HG03469 (cell line): ENCODE results near the gene TNFRSF21.
"Not testable (repeated sequence)": the region's sequence is repeated elsewhere in the genome, so short reads cannot be mapped to it uniquely, and the experiment has no call there.

Experiments used
- ATAC-seq: cut with Tn5 transposase; IDR thresholded peaks from one replicate; pipeline ENCODE4 v1.9.1; 2021; ENCODE audit warnings: mild to moderate bottlenecking, moderate library complexity, moderate number of reproducible peaks; ENCODE audit not compliant: unreplicated experiment

Gene TNFRSF21

DNA sequence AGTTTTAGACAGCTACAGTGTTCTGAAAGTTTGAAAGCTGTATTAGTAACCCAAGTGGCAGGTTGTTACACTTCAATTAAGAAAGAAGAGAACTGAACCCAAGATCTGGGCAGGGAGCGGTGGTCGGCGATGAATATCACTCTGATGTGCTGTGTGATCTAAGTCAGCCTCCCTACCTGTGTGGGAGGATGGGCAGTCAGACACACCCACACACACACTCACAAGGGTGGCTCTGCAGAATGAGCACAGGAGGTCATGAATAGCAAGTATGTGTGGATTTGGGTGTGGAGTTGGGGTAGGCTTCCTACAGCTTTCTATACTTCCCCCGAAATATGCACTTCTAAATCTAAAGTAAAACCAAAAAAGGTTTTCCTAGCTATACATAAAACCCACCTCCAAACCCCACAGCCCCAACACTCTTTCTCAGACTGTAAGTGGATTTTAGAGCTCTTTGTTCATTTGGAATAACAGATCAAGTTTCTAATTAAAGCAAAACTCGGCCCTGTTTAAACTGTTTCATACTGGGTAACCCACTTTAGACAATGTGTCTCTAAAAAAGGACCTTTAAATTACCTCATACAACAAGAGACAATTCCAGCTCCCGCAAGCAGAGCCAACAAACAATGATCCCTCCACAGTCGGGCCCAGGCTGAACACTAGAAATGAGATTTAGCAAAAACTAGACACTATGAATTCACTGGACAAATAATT, 19.4 kb downstream of the TNFRSF21 start:
- no peak for ATAC-seq

DNA sequence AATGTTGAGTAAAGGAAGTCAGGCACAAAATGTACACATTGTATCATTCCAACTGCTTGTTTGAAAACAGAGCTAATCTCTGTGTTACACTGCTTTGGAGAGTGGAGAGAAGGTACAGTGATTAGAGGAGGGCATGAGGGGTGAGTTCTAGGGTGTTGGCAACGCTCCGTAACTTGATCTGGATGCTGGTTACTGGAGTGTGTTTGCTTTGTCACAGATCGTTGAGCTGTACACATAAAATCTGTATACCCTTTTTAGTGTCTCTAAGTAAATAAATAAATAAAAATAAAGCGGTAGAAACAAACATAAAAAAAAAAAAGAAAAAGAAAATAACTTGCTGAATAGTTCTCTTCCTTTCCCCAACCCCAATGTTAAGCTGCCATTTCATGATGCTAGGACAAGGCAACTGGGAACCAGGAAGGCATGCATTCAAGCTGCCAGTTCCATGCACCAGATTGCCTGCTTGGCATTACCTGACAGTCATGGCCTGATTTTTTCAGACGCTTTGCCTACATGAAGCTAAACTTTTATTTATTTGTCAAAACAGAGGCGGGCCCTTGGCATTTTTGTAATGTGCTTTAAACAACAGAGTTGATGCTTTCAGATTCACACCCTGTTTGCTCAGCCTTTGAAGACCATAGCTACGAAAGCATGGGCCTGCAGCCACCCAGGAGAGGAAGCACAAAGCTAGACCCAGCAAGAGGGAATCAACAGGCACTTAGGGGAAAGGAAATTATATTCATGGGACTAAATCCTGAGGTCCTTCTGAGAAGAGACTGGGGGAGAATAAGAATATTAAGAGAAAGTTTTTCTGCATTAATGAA, 21.2 kb downstream of the TNFRSF21 start:
- ATAC-seq: no peak

DNA sequence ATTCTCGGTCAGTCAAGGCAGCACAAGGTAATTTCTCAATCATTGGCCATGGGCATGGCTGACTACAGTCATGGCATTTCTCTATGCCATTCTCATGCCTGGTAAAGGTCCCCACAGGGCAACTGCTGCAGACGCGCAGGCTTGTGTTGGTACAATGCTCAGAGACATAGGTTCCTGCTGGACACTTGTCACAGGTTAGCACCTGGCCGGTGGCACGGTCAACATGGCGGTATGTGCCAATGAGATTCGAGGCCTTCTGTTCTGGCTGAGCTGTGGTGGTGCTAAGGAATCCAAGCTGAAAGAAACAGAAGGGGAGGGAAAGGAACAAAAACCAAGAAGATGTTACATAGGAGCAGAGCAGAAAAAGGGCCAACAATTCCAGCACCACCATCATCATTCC, 23.4 kb downstream of the TNFRSF21 start:
- ATAC-seq: no peak

DNA sequence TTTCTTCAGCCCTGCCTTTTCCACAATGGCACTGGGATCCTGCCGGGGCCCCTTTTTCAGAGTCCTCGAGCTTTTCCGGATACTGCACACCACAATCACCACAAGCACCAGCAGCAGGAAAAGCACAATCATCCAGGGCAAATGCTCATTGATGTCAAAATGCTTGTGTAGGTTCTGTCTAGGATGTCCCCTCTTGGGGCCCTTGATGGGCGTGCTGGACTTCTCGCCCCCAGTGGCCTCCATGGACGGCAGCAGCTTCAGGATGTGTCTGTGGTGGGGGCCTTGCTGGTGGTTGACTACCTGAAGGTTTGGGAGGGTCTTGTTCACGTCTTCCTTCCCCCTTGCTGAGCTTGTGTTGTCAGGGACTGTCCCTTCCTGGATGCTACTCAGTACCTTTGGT, 25.7 kb downstream of the TNFRSF21 start:
- no peak for ATAC-seq

DNA sequence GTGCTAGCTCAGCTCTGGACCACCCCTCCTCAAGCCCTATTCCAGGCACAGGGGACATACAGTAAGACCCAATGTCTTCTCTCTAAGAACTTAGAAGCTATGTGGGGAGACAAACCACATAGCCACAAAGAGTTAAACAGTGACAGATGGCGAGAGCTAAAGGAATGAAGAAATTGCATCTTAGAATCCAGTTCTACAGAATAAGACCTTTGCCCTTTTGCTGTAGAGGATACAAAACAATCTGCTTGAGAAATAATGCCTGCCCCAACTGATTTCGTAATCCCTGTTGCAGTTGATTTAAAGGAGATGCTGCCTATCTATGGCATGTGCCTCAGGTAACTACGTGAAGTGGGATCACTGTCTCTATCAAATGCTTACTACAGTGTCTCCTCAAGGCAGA, 31.2 kb downstream of the TNFRSF21 start:
- no peak for ATAC-seq

DNA sequence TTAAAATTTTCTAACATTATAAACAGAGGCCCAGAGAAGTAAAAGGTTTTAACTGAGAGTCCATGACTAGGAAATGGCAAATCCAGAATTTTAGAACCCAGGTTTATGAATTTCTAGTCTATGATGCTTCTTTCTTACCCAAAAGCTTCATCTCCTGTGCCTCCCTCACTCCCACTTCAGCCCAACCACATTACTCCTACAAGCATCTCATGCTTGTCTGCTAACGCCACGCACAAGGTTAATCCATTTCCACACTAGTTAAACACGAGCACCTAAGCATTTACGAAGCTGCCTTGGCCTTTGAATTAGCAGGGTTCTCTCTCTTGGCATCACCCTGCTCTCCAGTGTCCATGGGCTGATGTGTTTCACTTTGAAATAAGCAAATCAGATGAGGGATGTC, 32.0 kb downstream of the TNFRSF21 start:
- ATAC-seq: no peak

DNA sequence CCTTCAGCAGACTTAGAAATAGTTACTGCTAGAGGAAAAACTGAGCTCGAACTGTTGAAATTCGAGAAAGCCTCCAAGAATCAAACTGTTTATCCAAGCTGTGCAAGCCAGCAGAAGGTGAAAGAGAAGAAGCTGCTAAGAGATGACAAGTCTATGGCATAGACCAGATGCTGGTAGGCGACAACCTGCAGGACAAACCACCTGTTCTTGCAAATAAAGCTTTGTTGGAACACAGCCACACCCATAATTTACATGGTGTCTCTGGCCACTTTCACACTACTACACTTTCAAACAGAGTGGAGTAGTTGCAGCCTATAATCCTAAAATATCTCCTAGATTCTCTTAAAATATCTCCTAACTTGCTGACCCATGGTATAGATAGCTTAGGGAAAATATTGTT, 33.3 kb downstream of the TNFRSF21 start:
- no peak for ATAC-seq

DNA sequence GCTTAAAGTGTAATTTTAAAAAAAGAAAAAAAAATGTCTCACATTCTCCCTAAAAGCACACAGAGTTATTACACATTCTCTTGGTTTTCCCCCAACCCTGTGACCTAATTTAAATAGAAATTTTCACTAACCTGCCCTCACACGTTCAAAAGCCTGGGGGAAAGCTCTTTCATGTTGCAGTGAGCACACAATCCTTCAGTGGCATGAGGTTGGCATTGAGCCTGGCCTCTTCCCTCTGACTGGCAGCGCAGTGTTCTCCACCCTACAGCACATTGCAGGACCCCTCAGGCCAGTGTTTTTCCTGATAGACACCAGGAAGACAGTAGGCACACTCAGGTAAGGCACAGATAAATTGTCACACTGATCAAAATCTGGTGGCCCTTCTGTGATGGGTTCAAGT, 34.1 kb downstream of the TNFRSF21 start:
- no peak for ATAC-seq

DNA sequence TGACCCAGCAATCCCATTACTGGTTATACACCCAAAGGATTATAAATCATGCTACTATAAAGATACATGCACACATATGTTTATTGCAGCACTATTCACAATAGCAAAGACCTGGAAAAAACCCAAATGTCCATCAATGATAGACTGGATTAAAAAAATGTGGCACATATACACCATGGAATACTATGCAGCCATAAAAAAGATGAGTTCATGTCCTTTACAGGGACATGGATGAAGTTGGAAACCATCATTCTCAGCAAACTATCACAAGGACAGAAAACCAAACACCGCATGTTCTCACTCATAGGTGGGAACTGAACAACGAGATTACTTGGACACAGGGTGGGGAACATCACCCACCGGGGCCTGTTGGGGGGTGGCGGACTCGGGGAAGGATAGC, 34.6 kb downstream of the TNFRSF21 start:
- ATAC-seq: not testable (repeated sequence)

DNA sequence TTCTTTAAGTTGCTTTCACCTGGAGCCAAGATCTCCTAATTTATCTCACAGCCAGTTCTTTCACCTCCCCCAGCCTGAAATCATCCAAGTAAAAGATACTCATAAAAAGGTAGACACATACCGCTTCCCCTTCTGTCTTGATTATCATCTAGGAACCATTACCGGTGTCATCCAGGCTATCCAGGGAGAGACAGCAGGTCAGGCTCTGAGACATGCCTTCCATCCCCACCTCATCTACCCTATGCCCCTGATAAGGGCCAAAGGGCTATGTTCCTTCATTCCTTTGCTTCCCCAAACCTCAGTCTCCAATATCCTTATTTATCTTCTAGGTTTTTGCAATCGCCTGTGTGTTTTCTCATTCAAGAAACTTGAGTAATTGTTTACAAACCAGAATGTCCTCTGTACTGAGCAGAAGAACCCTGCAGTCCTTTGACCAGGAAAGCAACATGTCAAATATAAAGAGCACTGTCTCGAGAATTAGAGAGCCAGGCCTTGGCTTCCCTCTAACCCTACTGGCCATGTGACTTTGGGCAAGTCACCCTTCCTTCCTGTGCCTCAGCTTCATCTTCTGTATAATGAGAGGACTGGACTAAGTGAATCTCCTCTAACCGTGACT, 41.0 kb downstream of the TNFRSF21 start:
- no peak for ATAC-seq

DNA sequence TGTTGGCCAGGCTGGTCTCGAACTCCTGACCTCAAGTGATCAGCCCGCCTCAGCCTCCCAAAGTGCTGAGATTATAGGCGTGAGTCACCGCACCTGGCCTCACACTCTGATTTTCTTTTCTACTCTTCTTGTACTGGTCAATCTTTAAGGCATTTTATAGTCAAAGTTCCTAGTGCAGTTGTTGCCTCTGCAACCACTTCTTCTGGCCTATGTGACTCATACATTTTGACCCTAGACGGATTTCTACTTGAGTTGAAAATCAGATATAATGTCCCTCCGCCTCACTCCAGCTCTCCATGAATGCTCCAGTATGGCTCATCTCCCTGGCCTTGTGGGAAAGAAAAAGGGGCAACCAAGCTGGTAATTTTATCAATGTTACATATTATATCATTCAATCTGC, 42.4 kb downstream of the TNFRSF21 start:
- no peak for ATAC-seq

DNA sequence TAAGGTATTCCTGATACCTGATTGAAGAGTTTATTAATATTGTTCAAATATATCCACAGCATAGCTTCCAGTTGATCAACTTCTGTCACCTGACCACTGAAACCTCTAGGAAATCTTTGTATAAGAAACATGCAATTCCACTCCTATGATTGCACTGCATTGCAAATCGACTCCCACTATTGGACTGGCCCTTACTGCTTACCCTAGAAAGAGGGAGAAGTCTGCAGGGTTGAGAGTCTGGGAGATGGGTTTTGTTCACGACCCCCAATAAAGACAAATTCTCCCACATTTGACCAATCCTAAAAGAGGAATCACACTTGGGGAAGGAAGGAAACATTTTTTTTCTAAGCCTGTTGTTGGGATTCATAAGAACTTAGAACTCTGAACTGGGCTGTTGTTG, 43.7 kb downstream of the TNFRSF21 start:
- ATAC-seq: no peak

DNA sequence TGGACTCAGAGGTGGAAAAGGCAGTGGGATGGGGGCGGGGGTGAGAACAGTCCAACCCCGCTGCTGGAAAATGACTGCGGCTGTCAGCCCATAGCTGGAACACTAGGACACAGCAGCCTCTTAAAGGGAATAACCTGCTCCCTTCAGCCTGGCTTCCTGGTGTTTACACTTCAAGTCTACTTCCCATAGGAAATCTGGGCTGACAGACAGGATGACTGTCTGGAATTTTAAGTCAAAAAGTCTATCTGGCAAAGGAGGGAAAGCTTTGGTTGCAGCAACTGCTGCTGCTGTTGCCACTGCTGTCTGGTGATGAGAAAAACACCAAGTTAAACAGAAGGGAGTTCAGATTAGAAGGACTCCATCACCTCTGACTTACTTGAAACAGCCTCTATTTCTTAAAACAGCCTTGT, 44.9 kb downstream of the TNFRSF21 start:
- no peak for ATAC-seq

DNA sequence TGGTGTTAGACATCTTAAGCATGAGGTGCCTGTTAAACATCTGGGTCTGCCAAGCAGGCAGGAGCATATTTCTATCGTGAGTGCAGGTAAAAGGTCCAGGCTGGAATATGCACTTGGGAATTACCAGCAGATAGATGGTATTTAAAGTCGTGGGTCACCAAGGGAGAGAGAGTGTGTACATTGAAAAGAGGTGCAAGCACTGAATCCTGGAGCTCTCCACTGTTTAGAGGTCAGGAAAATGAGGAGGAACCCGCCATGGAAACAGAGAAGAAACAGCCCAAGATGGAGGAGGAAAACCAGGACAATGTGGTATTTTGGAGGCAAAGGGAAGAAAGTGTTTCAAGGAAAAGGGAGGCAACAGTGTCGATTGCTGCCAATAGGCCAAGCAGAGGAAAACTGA, 46.4 kb downstream of the TNFRSF21 start:
- no peak for ATAC-seq

DNA sequence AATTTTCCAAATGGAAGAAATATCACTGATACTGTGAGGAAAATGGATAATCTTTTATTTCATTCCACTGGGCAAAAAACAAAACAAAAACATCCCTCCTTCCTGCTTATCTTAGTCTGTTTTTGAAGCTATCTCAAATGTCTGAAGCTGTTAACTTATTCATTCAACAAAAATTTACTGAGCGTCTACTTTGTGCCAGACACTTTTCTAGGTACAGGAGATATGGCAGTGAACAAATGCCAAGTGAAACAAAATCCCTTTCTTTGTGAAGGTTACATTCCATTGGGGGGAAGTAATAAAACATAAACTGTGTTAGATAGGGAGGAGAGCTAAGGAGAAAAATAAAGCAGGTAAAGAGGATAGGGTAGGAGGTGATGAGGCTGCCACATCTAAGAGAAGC, 47.5 kb downstream of the TNFRSF21 start:
- ATAC-seq: no peak

DNA sequence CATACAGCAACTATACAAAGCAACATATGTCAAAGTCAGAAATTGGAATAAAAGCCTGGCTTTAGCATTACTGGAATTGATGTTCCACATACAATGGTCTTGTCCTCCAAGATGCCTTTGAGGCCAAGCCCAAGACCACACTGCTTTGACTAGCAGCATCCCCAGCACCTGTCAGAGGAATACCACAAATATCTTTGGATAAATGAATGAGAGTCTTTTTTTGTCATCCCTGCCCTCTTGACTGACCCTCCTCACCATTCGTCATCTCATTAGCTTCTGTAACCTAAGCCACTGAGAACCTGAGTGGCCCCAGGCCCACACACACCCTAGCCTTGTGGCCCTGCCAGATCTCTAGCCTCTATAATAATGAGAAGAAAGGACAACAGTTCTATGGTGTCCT, 48.5 kb downstream of the TNFRSF21 start:
- ATAC-seq: no peak

DNA sequence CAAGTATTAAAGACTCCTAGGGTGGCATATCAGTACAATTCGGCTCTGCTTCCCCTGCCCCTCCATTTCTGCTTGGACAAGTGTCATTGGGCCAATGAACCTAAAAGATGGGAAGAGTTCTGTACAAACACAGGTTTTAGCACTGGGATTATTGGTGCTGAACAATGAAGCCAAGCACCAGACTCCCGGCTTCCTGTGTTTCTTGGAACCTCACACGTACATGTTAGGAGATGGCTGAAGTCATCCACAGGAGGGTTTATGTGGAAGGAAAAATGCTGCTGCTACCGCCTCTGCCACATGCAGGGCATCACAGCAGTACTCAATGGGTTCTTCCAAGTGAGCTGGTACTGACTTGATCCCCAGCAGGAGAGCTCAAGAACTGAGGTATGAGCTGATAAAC, 49.7 kb downstream of the TNFRSF21 start:
- ATAC-seq: no peak

DNA sequence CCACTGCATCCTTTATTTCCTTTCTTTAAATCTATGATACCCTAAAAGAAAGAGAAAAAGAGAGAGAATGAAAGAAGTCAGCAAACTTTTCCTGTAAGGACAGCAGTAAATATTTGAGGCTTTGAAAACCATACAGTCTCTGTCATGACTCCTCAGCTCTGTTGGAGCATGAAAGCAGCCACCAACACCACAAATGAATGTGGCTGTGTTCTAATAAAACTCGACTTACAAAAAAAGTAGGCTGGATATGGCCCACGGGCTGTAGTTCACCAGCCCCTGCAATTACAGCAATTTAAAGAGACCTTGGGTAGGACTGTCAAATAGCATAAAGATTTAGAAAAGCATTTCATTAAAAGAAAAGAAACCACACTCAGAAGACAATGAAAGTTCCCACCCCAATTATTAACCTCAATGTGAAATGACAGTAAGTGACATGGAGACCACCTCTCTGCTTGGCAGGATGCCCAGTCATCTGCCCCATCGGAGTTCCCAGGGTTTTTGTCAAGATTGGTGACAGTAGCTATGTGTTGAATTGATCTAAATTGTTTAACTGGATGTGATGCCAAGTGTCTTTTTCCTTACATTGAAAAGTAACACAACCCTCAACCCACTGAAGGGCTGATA, 50.9 kb downstream of the TNFRSF21 start:
- ATAC-seq: no peak

DNA sequence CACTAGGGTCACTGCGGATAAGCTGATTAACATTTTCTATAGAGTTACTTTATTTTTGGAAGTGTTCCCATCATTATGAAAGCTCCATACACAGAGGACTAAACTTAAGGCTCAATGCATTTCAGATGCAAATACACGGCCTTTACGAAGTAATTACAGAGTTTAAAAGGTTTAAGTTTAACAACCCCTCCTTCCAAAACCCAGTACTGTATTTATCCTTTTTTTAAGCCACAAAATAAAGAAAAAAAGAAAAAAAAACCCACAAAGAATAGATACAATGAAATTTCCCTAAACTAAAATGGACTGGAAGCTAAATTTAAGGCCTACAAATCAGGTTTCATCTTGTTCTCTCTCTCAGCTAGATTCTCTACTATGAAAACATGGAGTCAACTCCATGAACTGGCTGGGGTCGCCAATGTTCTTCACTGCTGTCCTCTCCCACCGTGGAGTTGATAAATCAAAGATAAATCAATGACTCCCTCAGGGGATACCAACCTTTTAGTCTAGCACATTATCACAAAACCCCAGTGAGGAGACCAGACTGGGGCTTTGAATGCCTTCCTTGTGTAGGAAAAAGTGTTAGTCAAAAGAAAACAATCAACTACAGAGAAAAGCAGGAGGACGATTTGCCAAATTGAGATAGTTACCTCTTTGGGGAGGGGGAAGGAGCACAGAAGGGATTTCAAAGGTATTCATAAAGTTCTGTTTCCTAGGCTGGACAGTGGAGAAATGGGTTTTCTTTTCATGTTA, 52.5 kb downstream of the TNFRSF21 start:
- no peak for ATAC-seq

DNA sequence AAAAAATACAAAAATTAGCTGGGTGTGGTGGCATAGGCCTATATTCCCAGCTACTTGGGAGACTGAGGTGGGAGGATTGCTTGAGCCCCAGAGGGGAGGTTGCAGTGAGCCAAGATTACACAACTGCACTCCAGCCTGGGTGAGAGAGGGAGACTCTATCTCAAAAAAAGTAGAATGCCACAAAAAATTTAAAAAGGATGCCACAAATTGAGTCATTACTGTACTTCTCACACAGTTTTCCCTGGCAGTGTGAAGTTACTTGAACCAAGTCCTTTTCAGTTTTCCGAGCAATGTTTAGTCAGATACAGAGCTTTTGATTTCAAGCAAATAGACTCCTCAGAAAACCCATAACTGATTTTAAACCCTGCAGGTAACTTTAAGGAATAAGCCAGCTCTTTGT, 53.3 kb downstream of the TNFRSF21 start:
- no peak for ATAC-seq

DNA sequence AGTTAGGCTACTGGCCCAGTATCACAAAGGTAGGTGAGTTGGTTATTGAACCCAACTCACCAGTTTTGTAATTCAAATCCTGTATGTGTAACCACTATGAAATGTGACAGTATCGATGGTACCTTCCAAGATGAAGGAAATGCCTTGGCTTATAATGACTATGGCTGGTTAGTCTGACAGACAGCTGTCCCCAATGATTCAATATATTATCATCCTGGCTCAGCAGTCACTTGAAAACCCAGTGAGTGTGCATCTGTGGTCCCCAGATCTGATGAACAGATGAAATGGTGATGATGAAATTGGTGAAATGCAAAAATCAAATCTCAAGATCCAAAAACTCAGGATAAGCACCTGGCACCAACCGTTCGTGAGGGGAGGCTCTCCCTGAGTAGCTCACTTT, 54.8 kb downstream of the TNFRSF21 start:
- no peak for ATAC-seq
